ENCODE results near the gene PKP4.
"Not testable (repeated sequence)": the region's sequence is repeated elsewhere in the genome, so short reads cannot be mapped to it uniquely, and the experiment has no call there.

PKP4 gene

GRCh38 chr2:158456309-158457066 is at the start of gene PKP4, which contains the start of gene CCDC148:
Gene PKP4 (plus strand): TSS chr2:158456952. CDS start chr2:158533185, 76,233 bp downstream.
Gene CCDC148 (minus strand): TSS chr2:158456753. CDS start chr2:158456439, 314 bp downstream.
- DNase-seq: peak; percentile 82

- DNase-seq: no peak
Observed at GRCh38 chr2:158407031-158407430, 49.7 kb upstream of the PKP4 start.

GRCh38 chr2:158410132-158410531 is 46.6 kb upstream of the PKP4 start:
- no peak for DNase-seq

GRCh38 chr2:158411748-158412147 is 45.0 kb upstream of the PKP4 start:
- DNase-seq: no peak

- DNase-seq: no peak
Observed at GRCh38 chr2:158412206-158412605, 44.5 kb upstream of the PKP4 start.

- no peak for DNase-seq
Observed at GRCh38 chr2:158413581-158413980, 43.2 kb upstream of the PKP4 start.

GRCh38 chr2:158414538-158414937 is 42.2 kb upstream of the PKP4 start:
- DNase-seq: no peak

GRCh38 chr2:158432117-158432516 is 24.6 kb upstream of the PKP4 start:
- no peak for DNase-seq

GRCh38 chr2:158433716-158434115 is 23.0 kb upstream of the PKP4 start:
- not testable (repeated sequence) for DNase-seq

GRCh38 chr2:158439062-158439461 is 17.7 kb upstream of the PKP4 start:
- not testable (repeated sequence) for DNase-seq

- DNase-seq: no peak
Observed at GRCh38 chr2:158443606-158444005, 13.1 kb upstream of the PKP4 start.

GRCh38 chr2:158457092-158457825 is 507 bp downstream of the PKP4 start:
- DNase-seq: peak; percentile 45

- peak; percentile 53 for DNase-seq
Observed at GRCh38 chr2:158457826-158458616, 1.3 kb downstream of the PKP4 start.

- no peak for DNase-seq
Observed at GRCh38 chr2:158458617-158458920, 1.8 kb downstream of the PKP4 start.

- DNase-seq: no peak
Observed at GRCh38 chr2:158459161-158460003, 2.6 kb downstream of the PKP4 start.

- no peak for DNase-seq
Observed at GRCh38 chr2:158460632-158461297, 4.0 kb downstream of the PKP4 start.

- DNase-seq: no peak
Observed at GRCh38 chr2:158463496-158464095, 6.8 kb downstream of the PKP4 start.

- DNase-seq: no peak
Observed at GRCh38 chr2:158464426-158465281, 7.9 kb downstream of the PKP4 start.

GRCh38 chr2:158467248-158467647 is 10.5 kb downstream of the PKP4 start:
- DNase-seq: no peak

- DNase-seq: not testable (repeated sequence)
Observed at GRCh38 chr2:158472829-158473228, 16.1 kb downstream of the PKP4 start.
